Stimulated activated CD4-positive, alpha-beta T cell treated with anti-CD3 and anti-CD28 coated beads, Interleukin-15, amount 100 ng/mL, for 48 hours (primary cell): ENCODE data around the gene PLEKHH1.

ENCODE experiments used
- DNase-seq, 2 donors: peaks; one replicate each; pipeline ENCODE4 v3.0.0-alpha.2; 2020; ENCODE audit warnings: low read depth in 2 of 2

Gene PLEKHH1

DNA sequence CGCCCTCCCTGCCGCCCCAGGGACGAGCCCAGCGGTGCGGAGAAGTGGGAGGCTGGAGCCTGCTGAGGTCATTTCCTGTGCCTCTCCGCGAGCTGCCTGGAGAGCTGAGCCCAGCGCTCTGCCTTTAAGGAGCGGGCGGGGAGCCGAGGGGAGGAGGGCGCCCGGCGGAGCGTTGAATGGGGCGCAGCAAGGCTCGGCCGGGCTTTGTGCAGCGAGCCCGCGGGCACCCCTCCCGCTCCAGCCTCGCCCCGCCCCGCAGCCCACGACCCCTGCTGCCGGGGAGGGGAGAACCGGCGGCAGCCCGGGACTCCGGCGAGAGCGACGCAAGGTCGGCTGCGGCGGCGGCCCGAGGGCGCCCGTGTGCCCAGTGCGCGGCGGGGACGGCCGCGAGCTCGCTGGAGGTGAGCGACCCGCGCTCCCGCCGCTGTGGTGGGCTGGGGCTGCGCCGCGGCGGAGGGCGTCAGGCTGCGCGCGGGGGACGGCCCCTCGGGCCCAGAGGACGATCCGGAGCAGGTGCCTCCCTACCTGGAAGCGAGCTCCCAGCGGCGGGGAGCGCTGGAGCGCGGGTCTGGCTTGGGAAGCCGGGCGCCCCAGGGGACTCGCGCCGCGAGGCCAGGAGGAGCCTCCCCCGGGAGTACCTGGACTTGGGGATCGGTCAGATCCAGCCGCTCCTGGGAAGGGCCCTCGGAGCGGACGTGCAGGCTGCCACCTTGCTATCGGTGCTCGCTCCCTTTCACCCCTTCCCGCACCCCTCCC, at the start of gene PLEKHH1:
TSS of gene PLEKHH1 (plus strand) at position 293 of the 756 bp plus-strand sequence. CDS start 8,578 bp downstream, outside the sequence.
- DNase-seq: peak; percentile 42 to 58

DNA sequence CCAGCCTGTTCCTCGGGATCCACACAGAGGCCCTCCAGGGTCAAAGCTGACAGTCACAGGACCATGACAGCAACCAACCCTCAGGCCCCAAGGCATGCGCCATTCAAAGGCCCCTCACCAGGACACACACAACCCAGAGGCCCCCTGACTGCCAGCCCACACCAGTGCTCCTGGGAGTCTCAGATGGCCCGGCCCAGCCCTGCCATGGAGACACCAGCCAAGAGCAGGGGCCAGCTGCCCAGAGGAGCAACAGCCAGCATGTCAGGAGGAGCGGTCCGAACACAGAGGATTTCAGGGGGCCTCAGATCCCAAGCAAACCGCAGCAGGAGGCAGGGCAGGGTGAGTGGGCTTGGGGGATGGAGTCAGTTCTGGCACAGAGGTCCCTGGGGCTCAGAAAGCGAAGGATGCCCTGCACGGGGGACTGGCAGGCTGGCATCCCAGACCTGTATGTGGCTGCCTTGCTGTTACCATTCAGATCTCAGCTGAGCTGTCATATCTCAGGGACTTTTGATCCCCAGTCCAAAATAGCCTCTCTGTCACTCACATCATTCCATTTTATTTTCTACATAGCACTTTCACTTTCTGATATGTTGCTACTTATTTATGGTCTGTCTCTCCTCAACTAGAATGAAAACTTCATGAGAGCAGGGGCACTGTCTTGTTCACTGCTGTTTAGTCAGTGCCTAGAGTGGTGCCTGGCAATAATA, 49.4 kb upstream of the PLEKHH1 start:
- DNase-seq: no peak

DNA sequence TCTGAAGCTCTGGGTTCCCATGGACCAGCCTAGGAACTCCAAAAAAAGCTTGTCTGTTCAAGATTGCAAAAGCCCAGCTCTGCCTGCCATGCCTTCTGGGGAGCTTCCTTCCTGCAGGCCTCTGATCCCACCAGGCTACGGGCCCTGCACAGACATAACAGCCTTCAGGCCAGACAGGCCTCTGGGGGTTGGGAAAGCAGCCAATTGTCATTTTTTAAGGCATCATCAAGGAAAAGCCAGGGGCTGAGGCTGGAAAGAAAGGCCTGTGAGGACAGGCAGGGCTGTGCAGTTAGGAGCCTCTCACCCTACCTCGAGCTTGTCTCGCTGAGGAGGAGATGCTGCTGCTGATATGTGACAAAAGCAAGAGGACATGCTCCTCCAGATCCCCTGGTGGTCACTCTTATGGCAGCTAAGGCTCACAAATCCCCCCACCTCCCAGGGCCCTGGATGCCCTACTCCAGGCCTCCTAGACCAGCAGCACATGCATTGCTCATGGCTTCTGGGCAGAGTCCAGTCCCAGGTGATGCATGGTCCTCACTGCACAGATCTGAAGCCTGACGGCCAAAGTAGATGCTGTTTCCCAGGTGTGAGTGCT, 47.5 kb upstream of the PLEKHH1 start:
- DNase-seq: no peak

DNA sequence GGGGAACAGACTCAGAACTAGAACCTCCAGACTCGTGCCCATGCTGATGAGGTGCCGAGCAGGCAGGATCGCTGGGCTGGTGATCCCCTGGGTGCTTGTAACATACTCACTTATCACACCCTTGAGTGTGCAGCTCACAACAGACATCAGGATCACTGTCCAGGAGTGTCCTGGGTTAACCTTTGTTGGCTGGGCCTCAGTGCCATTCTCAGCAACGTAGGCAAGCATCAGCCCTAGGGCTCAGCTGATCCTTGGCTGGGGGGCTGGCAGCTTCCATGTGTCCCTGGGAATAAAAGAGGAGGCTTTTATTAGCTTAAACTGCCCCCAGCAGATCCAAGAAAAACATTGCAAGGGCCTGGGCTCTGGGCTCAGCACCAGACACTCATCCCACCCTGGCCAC, 46.2 kb upstream of the PLEKHH1 start:
- DNase-seq: no peak

DNA sequence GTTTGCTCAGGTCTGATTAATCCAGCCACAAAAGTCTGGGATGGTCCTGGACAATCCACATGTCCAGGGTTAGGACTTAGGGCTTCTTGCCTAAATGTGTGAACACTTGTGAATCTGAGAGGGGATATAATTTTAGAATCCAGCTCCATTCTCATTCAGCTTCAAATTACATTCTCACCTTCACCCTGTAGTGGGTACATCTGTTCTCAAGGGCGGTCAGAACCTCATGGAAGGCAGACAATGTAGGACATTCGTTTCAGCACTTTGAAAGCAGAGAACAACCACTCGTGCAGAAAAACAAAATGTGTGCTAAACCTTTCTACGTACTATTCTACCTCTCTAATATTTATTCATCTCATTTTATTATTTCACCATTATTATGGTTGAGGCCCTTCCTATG, 45.8 kb upstream of the PLEKHH1 start:
- DNase-seq: no peak

DNA sequence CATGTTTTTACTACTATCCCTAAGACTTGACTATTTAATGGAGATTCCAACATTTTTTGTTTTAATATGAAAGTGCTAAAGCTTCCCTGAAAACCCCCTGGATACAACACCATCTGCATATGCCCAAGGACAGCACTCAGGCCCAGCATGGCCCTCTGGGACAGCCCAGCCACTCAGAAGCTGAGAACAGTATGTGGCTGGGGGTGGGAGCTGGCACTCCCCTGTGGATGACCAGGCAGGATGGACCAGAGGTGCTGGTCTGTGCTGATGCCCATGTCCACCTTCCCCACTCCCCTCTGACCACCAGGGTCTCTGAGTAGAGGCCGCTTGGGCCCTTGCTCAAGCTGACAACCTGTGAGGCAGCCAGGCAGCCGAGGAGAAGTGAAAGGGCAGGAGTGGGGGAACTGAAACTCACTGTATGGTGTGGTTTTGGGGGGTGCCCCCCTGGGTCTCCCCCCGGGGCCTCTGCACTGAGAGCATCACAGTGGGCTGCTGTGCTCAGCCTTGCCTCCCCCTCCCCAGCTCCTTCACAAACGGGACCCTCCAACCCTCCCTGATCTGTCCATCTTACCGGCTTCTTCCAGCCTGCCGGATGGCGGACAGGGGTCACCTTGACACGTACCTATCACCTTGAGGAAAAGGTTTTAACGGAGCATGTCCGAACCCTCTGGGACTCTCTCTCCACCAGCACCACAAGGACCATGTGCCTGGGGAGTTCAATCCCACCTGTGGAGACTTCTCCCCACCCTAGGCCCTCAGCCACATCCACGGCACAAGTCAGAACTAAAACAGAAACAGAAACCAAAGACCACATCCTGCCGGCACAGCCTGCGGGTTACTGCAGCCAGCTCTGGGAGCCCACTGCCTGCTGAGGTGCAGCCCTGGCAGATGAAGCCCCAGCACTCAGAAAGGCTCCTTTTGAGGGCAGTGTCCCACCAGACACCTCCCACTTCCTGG, 44.9 kb upstream of the PLEKHH1 start, which contains the start of gene TMEM229B:
TSS of gene TMEM229B (minus strand) at position 785 of the 957 bp plus-strand sequence. CDS start 14,798 bp downstream, outside the sequence.
- DNase-seq: peak; percentile 60 to 73

DNA sequence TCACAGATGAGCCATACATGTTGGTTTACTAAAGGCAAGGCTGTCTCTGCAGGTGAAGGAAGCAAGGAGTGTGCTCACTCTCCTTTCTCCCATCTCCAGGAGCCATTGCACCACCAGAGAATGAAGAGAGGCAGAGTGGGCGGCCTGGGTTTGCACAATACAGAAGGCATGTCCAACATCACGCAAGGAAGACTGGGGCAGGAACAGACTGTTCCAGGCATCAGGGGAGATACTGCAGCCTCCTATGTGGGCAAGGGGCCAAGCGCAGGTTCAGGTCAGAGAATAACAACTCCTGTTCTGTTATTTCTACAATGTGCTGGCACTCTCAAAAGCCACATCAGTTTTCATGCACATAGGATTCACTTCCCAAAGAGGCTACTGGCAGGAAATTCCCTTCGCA, 42.9 kb upstream of the PLEKHH1 start:
- no peak for DNase-seq

DNA sequence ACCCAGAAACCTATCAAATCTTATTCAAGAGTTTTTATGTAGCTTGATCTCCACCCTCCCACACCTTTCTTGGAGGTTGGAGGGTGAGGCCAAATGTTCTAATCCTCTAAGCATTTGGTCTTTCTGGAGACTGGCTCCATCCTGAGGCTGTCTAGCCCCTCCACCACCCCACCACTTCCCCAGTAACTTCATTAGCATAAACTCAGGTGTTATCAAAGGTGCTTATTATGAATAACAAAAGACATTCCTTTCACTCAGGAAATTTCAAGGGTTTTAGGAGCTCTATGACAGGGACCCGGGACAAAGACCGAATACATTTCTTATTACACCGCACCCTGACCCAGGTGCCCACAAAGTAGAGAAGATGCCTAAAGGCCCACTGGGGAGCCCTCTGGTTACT, 41.8 kb upstream of the PLEKHH1 start:
- no peak for DNase-seq

DNA sequence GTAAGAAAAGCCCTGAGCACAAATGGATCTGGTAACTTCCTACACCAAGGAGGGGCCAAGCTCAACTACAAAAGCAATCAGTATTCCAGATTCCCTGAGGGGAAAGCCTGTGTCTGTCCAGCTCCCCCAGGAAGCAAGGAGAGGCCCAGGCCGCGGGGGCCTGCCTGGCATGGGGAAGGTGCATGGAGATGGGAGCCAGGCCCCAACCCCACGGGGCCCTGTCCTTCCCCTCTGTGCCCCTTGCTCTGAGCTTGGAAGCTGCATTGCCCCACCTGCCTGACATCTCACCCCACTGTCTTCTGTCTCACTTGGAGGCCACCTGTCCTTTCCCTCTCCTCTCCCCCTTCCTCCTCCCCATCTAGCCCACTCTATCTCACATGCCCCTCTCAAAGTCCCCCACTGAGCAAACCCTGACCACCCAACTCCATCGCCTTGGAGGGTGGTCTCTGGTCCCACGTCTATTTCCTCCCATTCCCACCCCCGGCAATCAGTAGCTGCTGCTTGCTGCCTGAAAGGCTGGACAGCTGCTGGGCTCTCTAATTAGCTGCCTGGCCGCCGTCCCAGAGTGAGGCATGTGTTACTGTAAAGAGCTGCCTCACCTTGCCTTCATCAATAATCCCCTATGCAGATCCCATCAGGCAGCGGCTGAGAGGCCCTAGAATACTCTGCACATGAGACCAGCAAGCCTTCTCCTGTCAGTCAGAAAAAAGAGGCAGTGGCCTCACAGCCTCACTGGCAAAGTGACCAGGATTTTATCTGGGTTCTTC, 41.2 kb upstream of the PLEKHH1 start:
- DNase-seq: no peak

DNA sequence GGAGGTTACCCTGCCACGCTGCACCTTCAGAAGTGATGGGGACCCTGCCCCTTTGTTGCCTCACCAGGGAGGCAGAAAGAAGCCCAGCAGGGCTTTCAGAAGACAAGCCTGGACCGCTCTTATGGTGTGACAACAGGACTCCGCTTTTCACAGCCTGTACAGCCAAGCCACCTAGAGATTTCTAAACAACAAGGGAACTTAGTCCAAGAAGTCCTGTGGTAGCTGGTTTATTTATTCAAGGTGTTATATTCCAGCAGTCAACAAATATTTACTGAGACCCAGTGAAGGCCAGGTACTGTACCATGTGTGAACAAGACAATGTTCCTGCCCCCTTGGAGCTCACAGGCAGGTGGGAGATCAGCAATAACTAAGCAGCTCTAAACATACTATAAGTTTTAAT, 40.6 kb upstream of the PLEKHH1 start:
- DNase-seq: no peak

DNA sequence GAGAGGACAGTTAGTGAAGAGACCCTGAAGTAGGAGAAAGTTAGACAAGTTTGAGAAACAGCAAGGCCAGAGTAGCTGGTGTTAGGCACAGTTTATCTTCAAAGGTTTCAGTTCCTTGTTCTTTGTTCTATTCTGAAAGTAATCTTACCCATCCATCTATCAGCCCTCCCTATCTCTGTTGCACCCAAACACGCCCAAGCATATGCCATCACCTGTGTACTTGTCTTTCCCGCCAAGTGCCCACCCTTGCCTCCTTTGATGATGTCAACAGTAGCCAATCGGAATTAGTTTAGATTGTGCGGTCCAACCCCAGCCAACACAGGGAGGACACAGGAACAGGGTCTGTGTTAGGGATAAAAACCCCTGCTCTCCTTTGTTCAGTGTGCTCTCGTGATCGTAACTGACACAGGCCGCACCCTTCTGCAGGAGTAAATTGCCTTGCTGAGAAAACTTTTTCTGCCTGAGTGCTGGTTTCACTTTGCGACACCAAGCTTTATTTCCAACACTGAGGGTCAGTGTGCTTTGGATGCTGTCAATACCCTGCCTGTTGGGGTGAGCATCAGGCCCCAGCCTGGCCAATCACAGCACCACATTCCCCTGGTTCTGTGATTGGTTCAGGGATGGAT, 39.9 kb upstream of the PLEKHH1 start:
- DNase-seq: no peak

DNA sequence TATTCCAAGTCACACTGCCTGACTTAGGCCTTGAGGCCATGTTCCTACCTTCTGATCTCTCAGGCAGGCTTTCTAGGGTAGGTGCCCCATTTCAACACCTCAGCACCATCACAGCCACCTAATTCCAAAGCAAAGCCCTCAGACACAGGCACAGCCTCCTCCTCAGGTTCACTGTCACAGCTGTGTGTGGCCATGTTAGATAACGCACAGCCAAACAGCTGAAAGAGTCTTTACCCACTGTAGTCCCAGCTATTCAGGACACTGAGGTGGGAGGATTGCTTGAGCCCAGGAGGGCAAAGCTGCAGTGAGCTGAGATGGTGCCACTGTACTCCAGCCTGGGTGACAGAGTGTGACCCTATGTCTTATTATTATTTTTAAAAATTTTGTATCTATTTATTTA, 37.3 kb upstream of the PLEKHH1 start:
- DNase-seq: no peak

DNA sequence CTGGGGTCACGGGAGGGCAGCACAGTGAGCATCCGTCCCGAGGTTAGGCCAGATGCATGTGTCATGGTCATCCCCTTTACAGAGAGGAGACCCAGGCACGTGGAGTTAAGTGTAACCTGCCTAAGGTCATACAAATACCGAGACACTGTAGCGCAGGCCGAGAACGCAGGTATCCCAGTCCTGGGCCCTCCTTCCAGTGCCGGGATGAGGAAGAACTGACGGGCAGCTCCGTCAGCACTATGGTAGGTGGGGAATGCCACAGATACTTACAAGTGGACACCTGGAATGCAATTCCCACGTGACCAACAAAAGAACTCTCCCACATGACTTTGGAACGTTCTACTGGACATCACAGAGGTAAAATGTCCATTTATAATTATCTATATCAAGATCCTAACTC, 35.9 kb upstream of the PLEKHH1 start:
- no peak for DNase-seq

DNA sequence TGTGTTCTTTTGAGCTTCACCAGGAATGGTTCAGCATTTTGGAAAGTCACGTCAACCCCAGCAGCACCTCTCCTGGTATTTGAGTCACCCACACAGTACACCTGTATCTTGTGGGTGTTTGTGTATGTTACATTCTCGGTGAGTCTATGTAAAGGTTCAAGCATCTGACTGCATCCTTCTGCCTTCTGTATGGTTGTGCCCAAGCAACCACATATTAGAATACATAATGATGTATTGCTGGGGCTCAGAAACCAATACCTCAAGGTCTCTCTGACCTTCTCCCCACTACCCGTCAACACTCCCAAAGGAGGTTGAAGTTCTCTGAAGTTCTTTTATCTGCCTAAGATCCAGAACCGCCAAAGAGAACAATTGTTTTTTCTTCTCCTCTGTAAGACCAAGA, 35.4 kb upstream of the PLEKHH1 start:
- DNase-seq: no peak

DNA sequence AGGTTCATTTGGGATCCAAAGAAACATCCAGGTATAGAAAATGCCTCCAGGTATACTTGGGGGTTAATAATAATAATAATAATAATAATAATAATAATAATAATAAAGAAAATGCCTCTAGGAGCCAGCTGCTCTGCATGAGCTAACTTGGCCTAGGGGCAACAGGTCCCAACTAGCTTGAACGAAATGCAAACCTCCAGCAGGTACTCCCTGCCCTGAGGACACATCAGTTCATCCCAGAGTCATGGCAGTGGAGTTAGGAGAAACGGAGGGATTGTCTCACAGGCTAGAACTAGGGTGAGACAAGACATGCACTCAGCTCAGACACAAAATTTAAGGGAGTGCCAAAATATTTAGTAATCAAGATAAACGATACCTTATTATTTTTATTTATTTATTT, 32.1 kb upstream of the PLEKHH1 start:
- no peak for DNase-seq

DNA sequence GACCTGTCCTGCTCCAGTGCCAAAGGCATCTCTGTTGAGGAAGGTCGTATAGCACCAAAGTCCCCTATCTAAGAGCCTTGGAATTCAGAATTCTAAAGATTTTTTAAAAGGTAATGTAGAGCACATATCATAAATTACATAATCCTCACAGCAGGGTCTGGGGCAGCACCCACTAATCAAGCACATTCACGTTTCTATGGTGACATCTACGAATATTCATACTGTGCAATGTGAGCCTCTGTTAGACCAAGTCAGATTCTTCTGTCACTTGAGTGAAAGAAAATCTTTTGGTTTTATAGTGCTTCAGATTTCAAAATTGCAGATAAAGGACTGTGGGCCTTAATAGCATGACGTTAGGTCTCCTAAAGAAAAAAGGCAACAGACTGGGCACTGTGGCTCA, 31.4 kb upstream of the PLEKHH1 start:
- no peak for DNase-seq

DNA sequence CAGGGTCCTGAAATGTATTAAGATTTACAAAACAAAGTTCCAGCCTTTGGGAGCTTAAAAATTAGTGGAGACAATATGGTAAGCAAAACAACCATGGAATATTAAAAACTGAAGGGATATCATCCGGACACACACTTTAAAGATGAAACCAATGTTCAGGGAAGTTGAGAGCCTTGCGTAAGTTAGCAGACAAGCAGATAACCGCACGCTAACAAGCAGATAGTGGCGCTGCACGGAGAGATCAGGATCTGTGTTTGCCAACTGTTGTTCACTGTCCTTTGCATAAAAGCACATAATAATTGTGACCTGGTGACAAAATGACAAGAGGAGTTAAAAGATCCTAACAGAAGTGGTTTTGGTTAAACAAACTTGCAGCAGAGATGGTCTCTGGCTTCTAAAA, 30.2 kb upstream of the PLEKHH1 start:
- DNase-seq: no peak

DNA sequence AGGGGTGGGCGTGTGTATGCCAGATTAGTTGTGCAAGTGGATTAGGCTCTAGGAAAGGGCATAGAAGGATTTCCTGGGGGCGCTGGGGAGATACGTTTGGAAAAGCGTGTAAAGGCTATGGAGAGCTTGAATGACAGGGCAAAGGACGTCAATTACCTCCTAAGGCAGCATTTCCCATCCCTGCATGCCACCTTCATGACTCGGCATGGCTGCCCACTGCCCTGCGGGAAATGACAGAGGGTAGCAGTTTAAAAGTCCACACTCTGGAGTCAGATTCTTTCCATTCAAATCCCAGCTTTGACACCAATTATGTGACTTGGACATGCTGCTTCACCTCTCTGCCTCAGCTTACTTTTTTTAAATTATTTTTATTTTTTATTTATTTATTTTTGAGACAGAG, 29.8 kb upstream of the PLEKHH1 start:
- DNase-seq: no peak

DNA sequence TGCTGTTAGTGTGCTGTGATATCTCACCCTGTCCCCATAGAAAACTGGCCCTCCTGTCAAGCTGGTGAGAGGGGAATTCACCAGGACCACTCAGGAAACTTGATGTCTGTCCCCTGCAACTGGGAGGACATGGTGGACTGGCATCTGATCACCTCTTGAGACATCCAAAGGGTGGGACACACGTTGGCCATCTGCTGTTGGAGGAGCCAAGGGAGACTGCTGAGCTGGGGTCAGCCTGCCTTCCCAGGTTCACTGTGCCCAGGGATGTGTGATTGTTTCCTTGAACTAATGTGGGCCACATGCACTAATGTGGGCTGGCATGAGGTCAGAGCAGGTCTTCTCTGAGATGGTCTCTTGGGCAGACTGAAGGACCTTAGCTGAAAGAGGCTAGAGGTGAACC, 27.8 kb upstream of the PLEKHH1 start:
- DNase-seq: no peak

DNA sequence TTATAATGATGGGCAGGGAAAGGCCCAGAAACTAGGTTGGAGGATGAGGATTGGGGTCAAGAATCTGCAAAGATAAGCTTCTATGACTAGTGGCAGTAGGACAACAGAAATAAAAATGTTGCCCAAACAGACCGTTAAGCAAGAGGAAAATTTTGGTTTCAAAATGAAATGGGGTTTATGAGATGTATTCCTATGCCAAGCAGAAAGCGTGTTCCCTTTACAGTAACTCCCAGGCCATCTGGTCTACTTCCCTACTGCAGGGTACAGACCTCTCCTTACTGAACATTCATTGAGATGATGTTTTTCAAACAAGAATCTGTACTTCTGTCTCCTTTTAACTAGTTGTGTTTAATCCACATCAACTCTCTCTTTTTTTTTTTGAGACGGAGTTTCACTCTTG, 24.1 kb upstream of the PLEKHH1 start:
- DNase-seq: no peak

DNA sequence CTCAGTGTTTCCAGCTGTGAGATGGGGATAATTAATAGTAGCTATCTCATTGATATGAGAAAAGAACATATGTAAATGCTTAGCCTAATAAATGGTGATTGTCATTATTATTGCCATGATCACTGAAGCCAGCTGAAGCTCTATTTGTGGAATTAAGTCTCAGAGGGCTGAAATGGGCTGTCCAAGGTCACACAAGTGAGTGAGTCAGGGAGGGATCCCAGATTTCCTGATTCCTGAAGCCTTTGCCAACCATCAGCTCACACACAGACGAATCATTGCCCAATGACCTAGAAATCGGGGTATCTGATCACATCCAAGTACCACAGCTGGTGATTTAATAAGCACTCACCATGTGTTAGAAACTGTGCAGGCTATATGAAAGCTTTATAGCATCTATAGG, 23.0 kb upstream of the PLEKHH1 start:
- DNase-seq: no peak
